Body of pancreas (tissue), 4 donors: ENCODE results near the gene SNTG2. TPM values are rescaled to one million over a fixed set of nuclear protein-coding genes. Genes with fewer than 3 reads are reported as not detected.
"Not testable (repeated sequence)": the region's sequence is repeated elsewhere in the genome, so short reads cannot be mapped to it uniquely, and the experiment has no call there.

ENCODE experiments used
- ATAC-seq: fragments of 150-250 bp; one replicate; pipeline ENCODE4 v1.9.1; 2016
- DNase-seq, 4 donors: peaks; one replicate each; pipeline ENCODE4 v3.0.0-alpha.2; 2019
- H3K27ac ChIP-seq, 4 donors: fragments of 200-600 bp; sonication (generic); 1 replicate in 3 of 4; 2 replicates in 1 of 4; pipeline versions ENCODE4 v1.5.1 to v1.6.1; 2016 to 2019; ENCODE audit warnings: mild to moderate bottlenecking in 1 of 4, mixed read lengths in 1 of 4, moderate library complexity in 1 of 4
- H3K27me3 ChIP-seq, 2 donors: fragments of 200-600 bp; sonication (generic); one replicate each; pipeline ENCODE4 v1.6.0; 2016; ENCODE audit warnings: mild to moderate bottlenecking in 1 of 2
- H3K36me3 ChIP-seq, 2 donors: fragments of 200-600 bp; sonication (generic); replicated peaks in 1 of 2; 2 replicates each; pipeline ENCODE4 v1.5.1; 2016; ENCODE audit warnings: low read depth in 2 of 2; ENCODE audit not compliant: insufficient read depth in 1 of 2
- H3K4me1 ChIP-seq: fragments of 200-600 bp; sonication (generic); one replicate; pipeline ENCODE4 v1.6.0; 2016
- H3K4me3 ChIP-seq, 2 donors: fragments of 200-600 bp; sonication (generic); 1 replicate in 1 of 2; 2 replicates in 1 of 2; pipeline ENCODE4 v1.5.1; 2016 to 2019
- H3K9me3 ChIP-seq, 3 donors: fragments of 200-600 bp; sonication (generic); 1 replicate in 2 of 3; 2 replicates in 1 of 3; pipeline ENCODE4 v1.5.1; 2016
- POLR2A ChIP-seq, 3 donors: fragments of 450-650 bp; IDR thresholded peaks; one replicate each; pipeline ENCODE4 v1.6.1; 2016; ENCODE audit warnings: antibody characterized with exemption in 3 of 3, mild to moderate bottlenecking in 2 of 3
- WGBS, 2 donors: methylation state at CpG; one replicate each; pipeline ENCODE4 v1.1.5; 2017; 5-methylcytosine and 5-hydroxymethylcytosine counted together
- intact Hi-C: fragments of 100-400 bp; cut with DNase I; formaldehyde crosslinking; loops from one replicate; pipeline ENCODE4 v1.15.1; 2023
- total RNA-seq, 2 donors: library from RNA; depleted of rRNA; stranded (reverse); fragments of >200 nt; gene quantifications; one replicate each; pipeline ENCODE4 v1.1.0, GENCODE V29; 2016
- TF ChIP-seq, protein P1 (sequence below), 7 experiments: fragments of 450-650 bp in 4 of 7; fragments of 200-600 bp in 3 of 7; sonication (generic) in 3 of 7; IDR thresholded peaks; one replicate each; pipeline ENCODE4 v1.5.1; 2016 to 2019; ENCODE audit warnings: antibody characterized with exemption in 7 of 7

SNTG2 gene
- total RNA-seq, 2 donors from 2014 or later, result 11.9 to 18.7 TPM

DNA sequence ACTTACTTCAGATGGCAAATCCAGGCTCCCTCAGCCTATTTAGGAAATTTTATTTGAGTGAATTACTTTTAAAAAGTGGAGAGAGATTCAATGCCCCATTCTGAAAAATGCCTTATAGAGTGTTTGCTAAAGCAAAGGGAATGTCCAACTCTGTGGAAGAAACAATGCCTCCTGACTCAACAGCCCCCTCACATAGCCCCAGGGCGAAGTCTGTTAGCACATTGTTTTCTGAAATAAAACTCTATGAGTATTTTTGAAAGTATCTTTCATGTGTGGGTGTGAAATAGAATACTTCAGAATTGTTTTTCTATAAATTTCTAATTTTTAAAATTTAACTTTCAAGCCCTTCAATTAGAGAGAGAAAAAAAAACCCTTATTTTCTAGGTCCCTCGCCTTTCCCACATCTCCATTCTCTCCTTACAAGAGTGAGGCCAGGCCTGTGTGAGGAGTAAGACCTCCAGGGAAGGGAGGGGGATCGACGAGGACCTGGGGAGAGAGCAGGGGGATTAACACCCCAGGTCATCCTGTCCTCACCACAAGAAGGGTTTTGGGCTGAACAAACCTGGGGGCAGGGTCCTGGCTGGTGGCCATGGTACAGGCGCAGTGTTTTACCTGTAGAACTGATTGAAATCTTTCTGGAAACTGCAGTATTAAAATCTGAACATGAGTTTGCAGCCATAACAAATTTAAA is 141.4 kb downstream of the SNTG2 start:
- intact Hi-C loops, result no loop called here

DNA sequence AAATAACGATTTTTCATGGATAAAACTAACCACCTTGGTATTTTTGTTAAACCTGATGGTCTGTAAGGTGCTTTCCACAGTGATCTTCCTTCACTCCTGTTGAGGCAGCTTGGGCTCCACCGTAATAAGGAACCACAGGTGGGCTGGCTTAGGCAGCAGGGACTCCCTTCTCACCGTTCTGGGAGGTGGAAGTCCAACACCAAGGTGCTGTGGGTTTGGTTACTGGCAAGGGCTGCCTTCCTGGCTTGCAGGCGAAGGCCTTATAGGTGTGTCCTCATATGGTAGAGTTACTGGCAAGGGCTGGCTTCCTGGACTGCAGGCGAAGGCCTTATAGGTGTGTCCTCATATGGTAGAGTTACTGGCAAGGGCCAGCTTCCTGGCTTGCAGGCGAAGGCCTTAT is 143.0 kb downstream of the SNTG2 start:
- H3K27me3 ChIP-seq, H3K9me3 ChIP-seq, ATAC-seq, H3K27ac ChIP-seq, intact Hi-C loops, H3K4me1 ChIP-seq, DNase-seq, H3K36me3 ChIP-seq, H3K4me3 ChIP-seq: not testable (repeated sequence)
- WGBS, 2 donors, result 69 to 87% methylated on average over 2 to 3 of the region's 6 CpGs

More for the DNA sequence above, 141.4 kb downstream of the SNTG2 start:
- TF ChIP-seq POLR2A (IDR thresholded peaks at IDR 0.05), result no peak
- TF ChIP-seq, protein P1, sequence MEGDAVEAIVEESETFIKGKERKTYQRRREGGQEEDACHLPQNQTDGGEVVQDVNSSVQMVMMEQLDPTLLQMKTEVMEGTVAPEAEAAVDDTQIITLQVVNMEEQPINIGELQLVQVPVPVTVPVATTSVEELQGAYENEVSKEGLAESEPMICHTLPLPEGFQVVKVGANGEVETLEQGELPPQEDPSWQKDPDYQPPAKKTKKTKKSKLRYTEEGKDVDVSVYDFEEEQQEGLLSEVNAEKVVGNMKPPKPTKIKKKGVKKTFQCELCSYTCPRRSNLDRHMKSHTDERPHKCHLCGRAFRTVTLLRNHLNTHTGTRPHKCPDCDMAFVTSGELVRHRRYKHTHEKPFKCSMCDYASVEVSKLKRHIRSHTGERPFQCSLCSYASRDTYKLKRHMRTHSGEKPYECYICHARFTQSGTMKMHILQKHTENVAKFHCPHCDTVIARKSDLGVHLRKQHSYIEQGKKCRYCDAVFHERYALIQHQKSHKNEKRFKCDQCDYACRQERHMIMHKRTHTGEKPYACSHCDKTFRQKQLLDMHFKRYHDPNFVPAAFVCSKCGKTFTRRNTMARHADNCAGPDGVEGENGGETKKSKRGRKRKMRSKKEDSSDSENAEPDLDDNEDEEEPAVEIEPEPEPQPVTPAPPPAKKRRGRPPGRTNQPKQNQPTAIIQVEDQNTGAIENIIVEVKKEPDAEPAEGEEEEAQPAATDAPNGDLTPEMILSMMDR (IDR thresholded peaks at IDR 0.05), result no peak
- H3K27me3 ChIP-seq, result no peaks in the 10 kb centered on the region
- DNase-seq, result no peak
- H3K9me3 ChIP-seq, result no peaks in the 10 kb centered on the region
- 79 to 88% methylated on average over 4 to 5 of the region's 5 CpGs for WGBS, 2 donors
- no peak overlapping the region for H3K4me3 ChIP-seq
- no peaks in the 10 kb centered on the region for H3K4me1 ChIP-seq
- no peak overlapping the region for H3K27ac ChIP-seq
- H3K36me3 ChIP-seq, result no peaks in the 10 kb centered on the region
- no peak for ATAC-seq

DNA sequence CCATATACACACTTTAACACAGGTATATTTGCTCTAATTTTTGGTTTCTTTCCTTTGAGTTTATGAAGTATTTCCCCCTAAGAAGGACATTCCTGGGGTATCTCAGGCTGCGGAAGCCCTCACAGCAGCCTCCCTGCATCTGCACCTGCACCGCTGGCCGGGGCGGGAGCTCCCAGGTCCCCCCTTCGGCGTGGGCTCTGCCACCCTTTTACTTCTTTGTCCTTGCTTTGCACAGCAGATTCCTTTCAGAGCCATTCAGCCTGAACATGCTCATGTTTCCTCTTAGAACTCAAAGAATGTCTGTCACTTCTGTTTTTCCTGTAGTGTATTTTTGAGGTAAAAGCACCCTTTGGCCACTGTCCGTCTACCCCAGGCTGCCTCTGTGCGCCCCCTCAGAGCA is 146.5 kb downstream of the SNTG2 start:
- Histone ChIP-seq H3K27me3 (no peaks in the 10 kb centered on the region), H3K9me3 (no peaks in the 10 kb centered on the region), H3K27ac (no peak overlapping the region), H3K36me3 (no peaks in the 10 kb centered on the region), H3K4me1 (no peaks in the 10 kb centered on the region), H3K4me3 (no peak overlapping the region)
- ATAC-seq, result no peak
- 80 to 87% methylated on average over 8 of the region's 8 CpGs for WGBS, 2 donors
- no peak for DNase-seq
- no peak for TF ChIP-seq POLR2A (IDR thresholded peaks at IDR 0.05)
- TF ChIP-seq, protein P1 (IDR thresholded peaks at IDR 0.05), result no peak
- intact Hi-C loops, result no loop called here

DNA sequence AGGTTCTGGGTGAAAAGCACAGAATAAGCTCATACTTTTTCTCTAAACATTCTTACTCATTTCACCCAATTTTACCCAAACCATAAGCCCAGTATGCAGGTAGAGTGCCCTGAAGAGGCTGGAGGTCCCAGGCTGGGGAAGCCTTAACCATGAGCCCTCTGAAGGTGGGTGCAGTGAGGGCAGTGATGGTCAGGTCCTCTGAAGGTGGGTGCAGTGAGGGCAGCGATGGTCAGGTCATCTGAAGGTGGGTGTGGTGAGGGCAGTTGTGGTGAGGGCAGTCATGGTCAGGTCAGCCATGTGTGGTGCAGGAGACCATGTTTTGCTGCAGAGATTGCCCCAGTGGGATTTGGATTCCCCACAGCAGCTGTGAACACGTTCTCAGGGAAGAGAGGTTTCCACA is 148.8 kb downstream of the SNTG2 start:
- Histone ChIP-seq H3K4me1 (peaks cover 5% of the 10 kb centered on the region), H3K36me3 (no peaks in the 10 kb centered on the region), H3K27ac (no peak overlapping the region), H3K27me3 (no peaks in the 10 kb centered on the region), H3K9me3 (no peaks in the 10 kb centered on the region), H3K4me3 (no peak overlapping the region)
- intact Hi-C loops, result no loop called here
- TF ChIP-seq POLR2A (IDR thresholded peaks at IDR 0.05), result no peak
- no peak for DNase-seq
- no peak for ATAC-seq
- 61 to 67% methylated on average over 2 of the region's 2 CpGs for WGBS, 2 donors

DNA sequence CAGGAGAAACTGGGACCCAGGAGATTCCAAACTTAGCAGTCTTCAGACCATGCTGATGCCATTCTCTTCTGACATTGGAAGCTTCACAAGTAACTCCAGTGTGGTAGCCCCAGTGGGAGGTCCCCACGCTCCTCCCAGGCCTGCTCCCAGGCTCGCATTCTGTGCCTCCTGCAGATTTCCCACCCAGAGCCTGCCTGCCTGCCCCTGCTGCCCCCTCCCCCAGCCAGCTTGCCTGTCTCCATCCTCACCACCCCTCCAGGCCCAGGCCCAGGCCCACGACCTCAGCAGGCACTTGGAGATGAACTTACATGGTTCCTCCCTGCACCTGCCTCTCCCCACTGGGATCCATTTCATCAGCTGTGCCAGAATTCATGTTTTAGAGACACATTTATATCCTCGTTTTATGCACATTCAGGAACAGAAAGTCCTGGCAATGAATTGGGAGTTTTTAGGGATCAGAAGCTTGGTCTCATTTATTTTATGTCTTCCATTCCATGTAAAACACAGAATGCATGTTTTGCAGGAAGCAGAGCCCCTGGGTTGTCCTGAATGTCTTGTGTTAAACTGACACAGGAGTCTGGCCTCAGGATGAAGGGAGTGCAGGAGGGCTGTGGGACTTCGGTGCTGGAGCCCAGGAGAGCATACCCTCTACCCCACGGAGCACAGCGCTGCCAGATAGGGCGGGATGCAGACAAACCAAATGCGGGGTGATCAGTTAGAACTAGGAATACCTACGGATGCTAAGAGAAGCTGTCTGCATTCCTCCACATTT is 150.5 kb downstream of the SNTG2 start:
- DNase-seq, result no peak
- H3K27ac ChIP-seq, result no peak overlapping the region
- ATAC-seq, result no peak
- H3K27me3 ChIP-seq, result no peaks in the 10 kb centered on the region
- intact Hi-C loops, result no loop called here
- TF ChIP-seq POLR2A (IDR thresholded peaks at IDR 0.05), result no peak
- TF ChIP-seq, protein P1 (IDR thresholded peaks at IDR 0.05), result no peak
- H3K4me3 ChIP-seq, result no peak overlapping the region
- H3K36me3 ChIP-seq, result no peaks in the 10 kb centered on the region
- 87 to 91% methylated on average over 9 to 10 of the region's 10 CpGs for WGBS, 2 donors
- no peaks in the 10 kb centered on the region for H3K9me3 ChIP-seq
- peaks cover 12% of the 10 kb centered on the region for H3K4me1 ChIP-seq
